A549 (cell line): ENCODE results near the gene EXO1. TPM values are rescaled to one million over a fixed set of nuclear protein-coding genes. Genes with fewer than 3 reads are reported as not detected.

Source experiments
- ATAC-seq, 2 experiments: fragments of 200-7000 bp in 1 of 2; fragments of >200 bp in 1 of 2; cut with Nextera tagmentation in 1 of 2; cut with Tn5 transposase in 1 of 2; 3 replicates each; pipeline versions ENCODE4 v1.8.0 to v1.9.1; 2018 to 2020; ENCODE audit warnings: mild to moderate bottlenecking in 1 of 2, moderate library complexity in 1 of 2
- CTCF ChIA-PET: fragments of 300-600 bp; sonication (Branson Sonifier 250); formaldehyde crosslinking; extraction: SDS; loops from one replicate; lab custom pipeline; 2021; ENCODE audit warnings: antibody characterized with exemption, inconsistent platforms; lab: Yijun Ruan, JAX
- POLR2A ChIA-PET: fragments of 350-600 bp; formaldehyde crosslinking; extraction: SDS; loops from one replicate; lab custom pipeline; 2021; ENCODE audit warnings: antibody characterized with exemption, inconsistent platforms; lab: Yijun Ruan, JAX
- DNase-seq, 2 experiments: peaks; one replicate each; pipeline versions ENCODE4 v3.0.0 to v3.0.0-alpha.2; 2011 to 2016; ENCODE audit warnings: low read depth in 1 of 2, low spot score in 1 of 2
- FAIRE-seq: peaks from 2 replicates; lab custom pipeline; 2011; peaks lifted over from hg19 to GRCh38; lab: Jason Lieb, UNC
- H3K27ac ChIP-seq, 2 experiments: fragments of >200 bp; sonication (Bioruptor Twin); formaldehyde crosslinking; 3 replicates each; pipeline ENCODE4 v1.5.1; 2016 to 2017
- H3K4me1 ChIP-seq: fragments of >200 bp; sonication (Bioruptor Twin); formaldehyde crosslinking; 3 replicates; pipeline ENCODE4 v1.6.1; 2016
- H3K4me2 ChIP-seq: fragments of >200 bp; sonication (Bioruptor Twin); formaldehyde crosslinking; 3 replicates; pipeline ENCODE4 v1.6.1; 2016
- H3K4me3 ChIP-seq: fragments of >200 bp; sonication (Bioruptor Twin); formaldehyde crosslinking; 3 replicates; pipeline ENCODE4 v1.5.1; 2016
- H3K9me3 ChIP-seq: fragments of >200 bp; sonication (Bioruptor Twin); formaldehyde crosslinking; 3 replicates; pipeline ENCODE4 v1.6.1; 2016
- CBX2 ChIP-seq: fragments of 200-600 bp; sonication (generic); IDR thresholded peaks from 2 replicates; pipeline ENCODE4 v1.6.1; 2016; ENCODE audit warnings: low read depth, mild to moderate bottlenecking, borderline replicate concordance
- CTCF ChIP-seq: fragments of >200 bp; sonication (Bioruptor Twin); formaldehyde crosslinking; IDR thresholded peaks from 3 replicates; pipeline ENCODE4 v1.5.1; 2016
- E2F6 ChIP-seq: IDR thresholded peaks from 2 replicates; pipeline ENCODE4 v1.6.1; 2012; ENCODE audit warnings: low read depth, borderline replicate concordance
- EHF ChIP-seq: fragments of 250-450 bp; sonication (Bioruptor Pico); IDR thresholded peaks from 2 replicates; pipeline ENCODE4 v1.5.0; 2020; ENCODE audit warnings: mild to moderate bottlenecking
- EHMT2 ChIP-seq: fragments of 200-600 bp; sonication (generic); IDR thresholded peaks from 2 replicates; pipeline ENCODE4 v1.6.1; 2016; ENCODE audit warnings: antibody characterized with exemption, low read depth, mild to moderate bottlenecking, moderate library complexity
- ELK1 ChIP-seq: fragments of 150-350 bp; IDR thresholded peaks from 2 replicates; pipeline ENCODE4 v1.6.1; 2014; ENCODE audit warnings: low read depth, mild to moderate bottlenecking, low read length
- EP300 ChIP-seq, 2 experiments: fragments of >200 bp; sonication (Bioruptor Twin); formaldehyde crosslinking; IDR thresholded peaks; 2 replicates in 1 of 2; 3 replicates in 1 of 2; pipeline ENCODE4 v1.6.1; 2016 to 2017
- ESRRA ChIP-seq: fragments of 150-350 bp; IDR thresholded peaks from 2 replicates; pipeline ENCODE4 v1.6.1; 2014; ENCODE audit warnings: mild to moderate bottlenecking, low read length, borderline replicate concordance
- FOSB ChIP-seq: fragments of 250-450 bp; sonication (Bioruptor Pico); IDR thresholded peaks from 2 replicates; pipeline ENCODE4 v1.5.0; 2020; ENCODE audit warnings: mild to moderate bottlenecking, moderate library complexity
- FOXS1 ChIP-seq: fragments of 250-450 bp; sonication (Bioruptor Pico); IDR thresholded peaks from 2 replicates; pipeline ENCODE4 v1.5.0; 2020; ENCODE audit warnings: mild to moderate bottlenecking, moderate library complexity
- GATA3 ChIP-seq: IDR thresholded peaks from 2 replicates; pipeline ENCODE4 v1.6.1; 2012; ENCODE audit warnings: borderline replicate concordance
- HDAC2 ChIP-seq: fragments of 200-600 bp; sonication (generic); IDR thresholded peaks from 2 replicates; pipeline ENCODE4 v1.6.1; 2016
- HES2 ChIP-seq: fragments of >200 bp; sonication (Bioruptor Twin); formaldehyde crosslinking; IDR thresholded peaks from 2 replicates; pipeline ENCODE4 v1.6.1; 2016
- HEYL ChIP-seq: fragments of 250-450 bp; sonication (Bioruptor Pico); IDR thresholded peaks from 2 replicates; pipeline ENCODE4 v1.8.0; 2021; ENCODE audit warnings: mild to moderate bottlenecking, moderate library complexity
- HOXA7 ChIP-seq: fragments of 250-450 bp; sonication (Bioruptor Pico); IDR thresholded peaks from 2 replicates; pipeline ENCODE4 v1.5.0; 2020; ENCODE audit warnings: mild to moderate bottlenecking, moderate library complexity
- MAFK ChIP-seq: fragments of 450-650 bp; IDR thresholded peaks from 2 replicates; pipeline ENCODE4 v1.6.1; 2014; ENCODE audit not compliant: partially characterized antibody
- MAX ChIP-seq: IDR thresholded peaks from 2 replicates; pipeline ENCODE4 v1.6.1; 2012
- PHF8 ChIP-seq: fragments of 200-600 bp; sonication (generic); IDR thresholded peaks from 2 replicates; pipeline ENCODE4 v1.6.1; 2016; ENCODE audit warnings: low read depth, mild to moderate bottlenecking, antibody characterized with exemption, moderate library complexity, borderline replicate concordance
- POLR2AphosphoS2 ChIP-seq: conservative IDR thresholded peaks from 2 replicates; pipeline ENCODE4 v1.6.1; 2012; ENCODE audit warnings: low read length, improper control_type of control experiment, inconsistent platforms
- RAD21 ChIP-seq, 2 experiments: fragments of >200 bp in 1 of 2; sonication (Bioruptor Twin) in 1 of 2; formaldehyde crosslinking in 1 of 2; IDR thresholded peaks in 1 of 2; conservative IDR thresholded peaks in 1 of 2; 2 replicates in 1 of 2; 3 replicates in 1 of 2; pipeline ENCODE4 v1.6.1; 2012 to 2018; ENCODE audit warnings: inconsistent platforms in 1 of 2
- RARB ChIP-seq: fragments of 250-450 bp; sonication (Bioruptor Pico); IDR thresholded peaks from 2 replicates; pipeline ENCODE4 v1.8.0; 2021; ENCODE audit warnings: mild to moderate bottlenecking, moderate library complexity
- RCOR1 ChIP-seq: fragments of 150-350 bp; IDR thresholded peaks from 2 replicates; pipeline ENCODE4 v1.6.1; 2014; ENCODE audit warnings: antibody characterized with exemption, low read length, low read depth
- REST ChIP-seq: fragments of 200-600 bp; sonication (generic); IDR thresholded peaks from 2 replicates; pipeline ENCODE4 v1.6.1; 2016; ENCODE audit warnings: antibody characterized with exemption, mild to moderate bottlenecking, moderate library complexity
- RFX5 ChIP-seq: fragments of 450-650 bp; IDR thresholded peaks from 2 replicates; pipeline ENCODE4 v1.7.1; 2014; ENCODE audit warnings: antibody characterized with exemption, mild to moderate bottlenecking, moderate library complexity
- SMC3 ChIP-seq: fragments of >200 bp; sonication (Bioruptor Twin); formaldehyde crosslinking; IDR thresholded peaks from 3 replicates; pipeline ENCODE4 v1.6.1; 2018; ENCODE audit warnings: inconsistent platforms
- SREBF2 ChIP-seq: fragments of 450-650 bp; IDR thresholded peaks from 2 replicates; pipeline ENCODE4 v1.6.1; 2014; ENCODE audit warnings: mild to moderate bottlenecking, moderate library complexity
- TFCP2L1 ChIP-seq: fragments of 250-450 bp; sonication (Bioruptor Pico); IDR thresholded peaks from 2 replicates; pipeline ENCODE4 v1.5.0; 2021; ENCODE audit warnings: mild to moderate bottlenecking
- TP53 ChIP-seq: fragments of 250-450 bp; sonication (Bioruptor Pico); IDR thresholded peaks from 2 replicates; pipeline ENCODE4 v1.5.0; 2021; ENCODE audit warnings: mild to moderate bottlenecking, moderate library complexity
- ZFP36 ChIP-seq: fragments of 450-650 bp; IDR thresholded peaks from 2 replicates; pipeline ENCODE4 v1.6.1; 2014; ENCODE audit warnings: borderline replicate concordance; ENCODE audit not compliant: partially characterized antibody
- ZNF302 ChIP-seq: fragments of 250-450 bp; sonication (Bioruptor Pico); IDR thresholded peaks from 2 replicates; pipeline ENCODE4 v1.9.0; 2021; ENCODE audit warnings: inconsistent platforms, mild to moderate bottlenecking, moderate library complexity
- ZSCAN20 ChIP-seq: fragments of 250-450 bp; sonication (Bioruptor Pico); IDR thresholded peaks from 2 replicates; pipeline ENCODE4 v1.8.0; 2022; ENCODE audit warnings: mild to moderate bottlenecking, moderate library complexity
- WGBS: methylation state at CpG from one replicate; pipeline ENCODE4 v1.1.6; 2017; ENCODE audit errors: missing lambda C conversion rate; 5-methylcytosine and 5-hydroxymethylcytosine counted together
- polyA minus RNA-seq: library from RNA; depleted of rRNA, polyadenylated mRNA; stranded (reverse); fragments of >200 nt; gene quantifications from 2 replicates; pipeline ENCODE4 v1.2.3, GENCODE V29; 2011; rRNA and poly(A)+ RNA removed
- polyA plus RNA-seq, 4 experiments: library from polyadenylated mRNA; depleted of rRNA in 3 of 4; stranded (reverse); fragments of >200 nt; fragmentation: RNase III in 1 of 4; extraction: RNeasy Plus Mini Kit Qiagen cat#74134 plus additional on column Dnase treatment in 1 of 4; gene quantifications; 2 replicates in 3 of 4; 3 replicates in 1 of 4; pipeline ENCODE4 v1.2.3, GENCODE V29; 2011 to 2017

Gene EXO1
- polyA plus RNA-seq (2011; rRNA removed) (22.1 and 33.1 TPM in 2 replicates), polyA plus RNA-seq (2017; fragmentation: RNase III; extraction: RNeasy Plus Mini Kit Qiagen cat#74134 plus additional on column Dnase treatment) (19.7 to 25.9 TPM (median 23.0 TPM) in 3 replicates), polyA minus RNA-seq (20.1 and 21.5 TPM in 2 replicates)
- 12.0 and 12.1 TPM in 2 replicates for polyA plus RNA-seq (2012; cell fraction: cytosol; rRNA removed)
- polyA plus RNA-seq (2012; cell fraction: nucleus; rRNA removed), result 9.9 and 13.2 TPM in 2 replicates

GRCh38 chr1:241847796-241848685, at the start of gene EXO1:
Gene EXO1, plus strand, starts transcription at chr1:241848204. Its CDS starts 2,222 bp downstream, at chr1:241850426.
- ATAC-seq (peak; percentile 96 to 97), DNase-seq (peak; percentile 93 to 98), FAIRE-seq (no peak)
- POLR2A ChIA-PET, result interaction anchor here (0.6 kb wide), 1 partner anchor 112 kb away, joined by 3 read pairs; no protein-coding TSS in a partner anchor
- 1% methylated on average over 46 of the region's 68 CpGs for WGBS
- CTCF ChIA-PET, result interaction anchor here (1.2 to 8.5 kb wide), 5 partner anchors 10 to 237 kb away, joined by 3 to 48 read pairs (median 5); partner anchors contain the start of gene MAP1LC3C
- Histone ChIP-seq H3K4me1 (peaks cover 16% of the 10 kb centered on the region), H3K4me3 (peak within 1 kb of the TSS; percentile 81), H3K4me2 (peak within 1 kb of the TSS; percentile 93), H3K27ac (peak within 1 kb of the TSS; percentile 94 to 99), H3K9me3 (no peaks in the 10 kb centered on the region)
- TF ChIP-seq SMC3, result peak; percentile 62
- TF ChIP-seq TP53 (CRISPR knock-in tag), result no peak
- TF ChIP-seq ELK1, result no peak
- no peak for TF ChIP-seq ZNF302
- no peak for TF ChIP-seq ZFP36
- TF ChIP-seq FOXS1, result no peak
- peak; percentile 83 for TF ChIP-seq E2F6
- TF ChIP-seq GATA3, result no peak
- no peak for TF ChIP-seq ESRRA
- TF ChIP-seq HEYL (CRISPR knock-in tag), result no peak
- no peak for TF ChIP-seq HES2
- TF ChIP-seq EHMT2, result no peak
- no peak for TF ChIP-seq EHF (CRISPR knock-in tag)
- peak; percentile 73 for TF ChIP-seq MAX
- no peak for TF ChIP-seq FOSB (CRISPR knock-in tag)
- TF ChIP-seq ZSCAN20 (CRISPR knock-in tag), result no peak
- no peak for TF ChIP-seq EP300 (IDR thresholded peaks at IDR 0.05)
- no peak for TF ChIP-seq POLR2AphosphoS2
- TF ChIP-seq HOXA7, result no peak
- peak; percentile 59 to 61 for TF ChIP-seq RAD21 (conservative IDR thresholded peaks at IDR 0.05 in 1 of 2, IDR thresholded peaks at IDR 0.05 in 1 of 2)
- peak; percentile 89 for TF ChIP-seq MAFK
- TF ChIP-seq RARB (CRISPR knock-in tag), result no peak
- TF ChIP-seq SREBF2, result no peak
- no peak for TF ChIP-seq RFX5
- 0 out of 2 replicates have a peak, but pooled peaks have one; percentile 37 for TF ChIP-seq PHF8
- peak; percentile 64 for TF ChIP-seq CTCF
- TF ChIP-seq RCOR1, result no peak
- no peak for TF ChIP-seq TFCP2L1
- TF ChIP-seq HDAC2, result peak; percentile 97
- TF ChIP-seq REST, result no peak
- TF ChIP-seq CBX2, result no peak
